BLaER1 (cell line): ENCODE measurements around the gene MRPL48.
"Not testable (repeated sequence)": the region's sequence is repeated elsewhere in the genome, so short reads cannot be mapped to it uniquely, and the experiment has no call there.

ENCODE experiments used
- H3K27ac ChIP-seq: shearing (Covaris generic); formaldehyde crosslinking; 2 replicates; pipeline ENCODE4 v1.8.1; 2022
- H3K27me3 ChIP-seq: shearing (Covaris generic); formaldehyde crosslinking; 2 replicates; pipeline ENCODE4 v1.8.1; 2022
- H3K36me3 ChIP-seq: shearing (Covaris generic); formaldehyde crosslinking; 2 replicates; pipeline ENCODE4 v1.8.1; 2022
- H3K4me1 ChIP-seq: shearing (Covaris generic); formaldehyde crosslinking; 2 replicates; pipeline ENCODE4 v1.8.1; 2022
- H3K4me2 ChIP-seq: shearing (Covaris generic); formaldehyde crosslinking; 2 replicates; pipeline ENCODE4 v1.8.1; 2022
- H3K4me3 ChIP-seq: shearing (Covaris generic); formaldehyde crosslinking; 2 replicates; pipeline ENCODE4 v1.8.1; 2022
- H3K9ac ChIP-seq: shearing (Covaris generic); formaldehyde crosslinking; 2 replicates; pipeline ENCODE4 v1.8.1; 2022
- H3K9me3 ChIP-seq: shearing (Covaris generic); formaldehyde crosslinking; 2 replicates; pipeline ENCODE4 v1.8.1; 2022
- H4K20me1 ChIP-seq: shearing (Covaris generic); formaldehyde crosslinking; 2 replicates; pipeline ENCODE4 v1.8.1; 2022
- Cebpa-rat ChIP-seq: shearing (Covaris generic); IDR thresholded peaks from 2 replicates; pipeline ENCODE4 v1.8.1; 2022

MRPL48 gene

GRCh38 chr11:73787643-73788558 is at the start of gene MRPL48:
MRPL48 (plus strand) TSS chr11:73787874; CDS start chr11:73787972, 98 bp downstream.
- TF ChIP-seq Cebpa-rat: no peak
- no peaks in the 10 kb centered on the region for H4K20me1 ChIP-seq
- no peaks in the 10 kb centered on the region for H3K27me3 ChIP-seq
- H3K4me1 ChIP-seq: peaks cover 20% of the 10 kb centered on the region
- peak within 1 kb of the TSS; percentile 70 for H3K4me3 ChIP-seq
- H3K9me3 ChIP-seq: no peaks in the 10 kb centered on the region
- H3K36me3 ChIP-seq: peaks cover 18% of the 10 kb centered on the region
- H3K4me2 ChIP-seq: peak within 1 kb of the TSS; percentile 84
- peak within 1 kb of the TSS; percentile 94 for H3K27ac ChIP-seq
- peak within 1 kb of the TSS; percentile 87 for H3K9ac ChIP-seq

GRCh38 chr11:73743045-73743444 is 44.6 kb upstream of the MRPL48 start:
- no peak for TF ChIP-seq Cebpa-rat
- Histone ChIP-seq H3K27ac (no peak overlapping the region), H3K36me3 (peaks cover 22% of the 10 kb centered on the region), H3K9me3 (peaks cover 7% of the 10 kb centered on the region; the same call in 1 of the 2 replicates), H3K9ac (no peak overlapping the region), H3K4me3 (no peak overlapping the region), H3K4me1 (no peaks in the 10 kb centered on the region), H3K4me2 (no peak overlapping the region), H3K27me3 (no peaks in the 10 kb centered on the region), H4K20me1 (peaks cover 84% of the 10 kb centered on the region)

- no peaks in the 10 kb centered on the region for H3K27me3 ChIP-seq
- H3K4me3 ChIP-seq: no peak overlapping the region
- H3K36me3 ChIP-seq: peaks cover 14% of the 10 kb centered on the region; the same call in 1 of the 2 replicates
- H3K4me1 ChIP-seq: peaks cover 8% of the 10 kb centered on the region; the same call in 1 of the 2 replicates
- H4K20me1 ChIP-seq: peaks cover 89% of the 10 kb centered on the region
- H3K27ac ChIP-seq: no peak overlapping the region
- no peak for TF ChIP-seq Cebpa-rat
- peaks cover 7% of the 10 kb centered on the region; the same call in 1 of the 2 replicates for H3K9me3 ChIP-seq
- no peak overlapping the region for H3K9ac ChIP-seq
- no peak overlapping the region for H3K4me2 ChIP-seq
Observed at GRCh38 chr11:73746701-73747100, 41.0 kb upstream of the MRPL48 start.

- H3K9ac ChIP-seq: no peak overlapping the region
- no peak overlapping the region for H3K4me3 ChIP-seq
- peaks cover 89% of the 10 kb centered on the region for H4K20me1 ChIP-seq
Observed at GRCh38 chr11:73747762-73748161, 39.9 kb upstream of the MRPL48 start.

GRCh38 chr11:73748300-73748699 is 39.4 kb upstream of the MRPL48 start:
- Histone ChIP-seq H3K27ac (no peak overlapping the region), H3K36me3 (peaks cover 6% of the 10 kb centered on the region; the same call in 1 of the 2 replicates), H3K4me1 (peaks cover 8% of the 10 kb centered on the region; the same call in 1 of the 2 replicates), H3K9me3 (no peaks in the 10 kb centered on the region), H3K4me3 (no peak overlapping the region), H3K4me2 (no peak overlapping the region), H3K9ac (no peak overlapping the region), H4K20me1 (peaks cover 89% of the 10 kb centered on the region), H3K27me3 (no peaks in the 10 kb centered on the region)
- no peak for TF ChIP-seq Cebpa-rat

More at GRCh38 chr11:73747762-73748161, 39.9 kb upstream of the MRPL48 start:
- Histone ChIP-seq H3K27ac (no peak overlapping the region), H3K9me3 (0 out of 2 replicates have a peak, but pooled peaks cover 3% of the 10 kb centered on the region), H3K4me1 (peaks cover 8% of the 10 kb centered on the region; the same call in 1 of the 2 replicates), H3K27me3 (no peaks in the 10 kb centered on the region), H3K4me2 (no peak overlapping the region), H3K36me3 (peaks cover 11% of the 10 kb centered on the region; the same call in 1 of the 2 replicates)
- TF ChIP-seq Cebpa-rat: no peak

- Histone ChIP-seq H3K4me3 (no peak overlapping the region), H3K27ac (no peak overlapping the region), H3K27me3 (no peaks in the 10 kb centered on the region), H3K9me3 (no peaks in the 10 kb centered on the region), H3K9ac (no peak overlapping the region), H4K20me1 (peaks cover 91% of the 10 kb centered on the region), H3K4me2 (no peak overlapping the region), H3K36me3 (peaks cover 11% of the 10 kb centered on the region; the same call in 1 of the 2 replicates), H3K4me1 (peaks cover 8% of the 10 kb centered on the region; the same call in 1 of the 2 replicates)
- TF ChIP-seq Cebpa-rat: no peak
Observed at GRCh38 chr11:73749118-73749517, 38.6 kb upstream of the MRPL48 start.

- no peaks in the 10 kb centered on the region for H3K27me3 ChIP-seq
- H3K4me2 ChIP-seq: peak overlapping the region; percentile 32; the same call in 1 of the 2 replicates
- no peak overlapping the region for H3K4me3 ChIP-seq
- peaks cover 8% of the 10 kb centered on the region; the same call in 1 of the 2 replicates for H3K4me1 ChIP-seq
- no peak for TF ChIP-seq Cebpa-rat
- H3K9me3 ChIP-seq: no peaks in the 10 kb centered on the region
- H3K27ac ChIP-seq: no peak overlapping the region
- no peak overlapping the region for H3K9ac ChIP-seq
- H3K36me3 ChIP-seq: peaks cover 19% of the 10 kb centered on the region; the same call in 1 of the 2 replicates
- peaks cover 99% of the 10 kb centered on the region for H4K20me1 ChIP-seq
Observed at GRCh38 chr11:73750228-73750627, 37.4 kb upstream of the MRPL48 start.

- H3K9me3 ChIP-seq, H3K4me3 ChIP-seq, H3K27me3 ChIP-seq, H3K27ac ChIP-seq, H3K9ac ChIP-seq, H3K4me1 ChIP-seq, H3K4me2 ChIP-seq: not testable (repeated sequence)
- Histone ChIP-seq H3K36me3 (peaks cover 25% of the 10 kb centered on the region; the same call in 1 of the 2 replicates), H4K20me1 (peaks cover 97% of the 10 kb centered on the region)
Observed at GRCh38 chr11:73750862-73751261, 36.8 kb upstream of the MRPL48 start.

GRCh38 chr11:73752216-73752867 is 35.3 kb upstream of the MRPL48 start:
- Histone ChIP-seq H3K36me3 (peaks cover 28% of the 10 kb centered on the region; the same call in 1 of the 2 replicates), H3K9ac (no peak overlapping the region), H3K4me2 (no peak overlapping the region), H3K4me1 (peaks cover 8% of the 10 kb centered on the region; the same call in 1 of the 2 replicates), H3K9me3 (no peaks in the 10 kb centered on the region), H3K4me3 (no peak overlapping the region), H3K27ac (no peak overlapping the region), H4K20me1 (peaks cover 97% of the 10 kb centered on the region), H3K27me3 (no peaks in the 10 kb centered on the region)
- TF ChIP-seq Cebpa-rat: no peak
